Activated CD8-positive, alpha-beta T cell treated with anti-CD3 and anti-CD28 coated beads, Interleukin-2, amount 10 ng/mL, durations not matched to agents 7 days and 5 days (primary cell): ENCODE data around the gene FBXW8. TPM values are rescaled to one million over a fixed set of nuclear protein-coding genes. Genes with fewer than 3 reads are reported as not detected.

ENCODE experiments used
- ATAC-seq: fragments of 150-1000 bp; cut with Tn5 transposase; one replicate; pipeline ENCODE4 v1.10.0; 2021; ENCODE audit warnings: moderate library complexity
- CTCF ChIA-PET: fragments of 350-600 bp; sonication (Branson Sonifier 250); formaldehyde crosslinking; loops from one replicate; lab custom pipeline; 2021; ENCODE audit warnings: antibody characterized with exemption; lab: Charles Lee
- POLR2A ChIA-PET: fragments of 350-600 bp; sonication (Branson Sonifier 250); formaldehyde crosslinking; loops from one replicate; lab custom pipeline; 2021; ENCODE audit warnings: antibody characterized with exemption; lab: Charles Lee
- DNase-seq: peaks from one replicate; pipeline ENCODE4 v3.0.0-alpha.2; 2020
- H3K27ac Mint-ChIP-seq: one replicate; pipeline ENCODE4 v1.8.0; 2021; ENCODE audit warnings: mild to moderate bottlenecking, mixed read lengths
- H3K27me3 Mint-ChIP-seq: one replicate; pipeline ENCODE4 v1.8.0; 2021; ENCODE audit warnings: low read depth, mixed read lengths
- H3K36me3 Mint-ChIP-seq: one replicate; pipeline ENCODE4 v1.8.0; 2021; ENCODE audit warnings: low read depth, mixed read lengths
- H3K4me1 Mint-ChIP-seq: one replicate; pipeline ENCODE4 v1.8.0; 2021; ENCODE audit warnings: low read depth, mixed read lengths
- H3K4me3 Mint-ChIP-seq: one replicate; pipeline ENCODE4 v1.8.0; 2021; ENCODE audit warnings: mild to moderate bottlenecking, mixed read lengths
- H3K9me3 Mint-ChIP-seq: one replicate; pipeline ENCODE4 v1.8.0; 2022; ENCODE audit warnings: mixed read lengths; ENCODE audit not compliant: insufficient read depth
- total RNA-seq, 2 experiments: library from RNA; stranded (reverse); gene quantifications; one replicate each; pipeline ENCODE4 v1.2.3, GENCODE V29; 2021

FBXW8 gene
- total RNA-seq, 2 experiments from 2014 or later = 12.4 to 12.9 TPM

DNA sequence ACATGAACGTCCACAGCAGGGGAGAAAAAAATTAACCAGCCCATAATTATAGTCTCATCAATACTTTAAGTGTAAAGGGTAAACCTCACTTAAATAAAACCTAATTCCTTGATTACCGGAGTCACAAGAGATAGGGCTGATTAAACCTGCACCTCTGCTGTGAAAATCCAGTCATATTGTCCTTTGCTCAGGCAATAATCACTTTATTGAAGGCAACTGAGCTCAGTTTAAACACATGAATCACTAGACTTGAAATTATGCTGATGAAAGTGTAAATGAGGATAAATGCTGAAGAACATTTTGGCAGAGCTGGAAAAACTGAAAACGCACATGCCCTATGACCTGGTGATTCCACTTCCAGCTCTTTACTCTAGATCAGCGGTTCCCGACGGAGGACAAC lies 22.9 kb upstream of the FBXW8 start:
- H3K4me1 Mint-ChIP-seq = no peaks in the 10 kb centered on the region
- POLR2A ChIA-PET = no interaction called here
- no peak overlapping the region for H3K27ac Mint-ChIP-seq
- CTCF ChIA-PET = no interaction called here
- no peak overlapping the region for H3K4me3 Mint-ChIP-seq
- ATAC-seq (no peak), DNase-seq (no peak)
- H3K27me3 Mint-ChIP-seq = peaks cover 35% of the 10 kb centered on the region
- H3K9me3 Mint-ChIP-seq = no peaks in the 10 kb centered on the region
- no peaks in the 10 kb centered on the region for H3K36me3 Mint-ChIP-seq

DNA sequence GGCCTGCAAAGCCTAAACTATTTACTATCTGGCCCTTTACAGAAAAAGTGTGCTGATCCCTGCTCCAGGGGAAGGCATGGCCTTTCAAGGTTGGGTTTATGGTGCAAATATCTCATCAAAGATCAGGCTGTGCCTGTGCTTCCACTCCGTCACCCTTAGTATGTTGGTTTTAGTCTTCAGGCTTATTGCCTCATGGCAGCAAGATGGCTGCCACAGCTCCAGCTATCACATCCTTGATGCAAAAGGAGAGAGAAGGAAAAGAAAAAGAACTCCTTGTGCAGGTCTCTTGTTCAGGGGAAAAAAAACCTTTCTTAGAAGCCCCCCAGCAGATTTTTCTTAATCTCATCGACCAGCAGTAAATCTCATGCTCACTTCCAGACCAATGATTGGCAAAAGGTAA lies 20.4 kb upstream of the FBXW8 start:
- H3K4me3 Mint-ChIP-seq = no peak overlapping the region
- DNase-seq (no peak), ATAC-seq (no peak)
- CTCF ChIA-PET = no interaction called here
- H3K27me3 Mint-ChIP-seq = peaks cover 26% of the 10 kb centered on the region
- no peaks in the 10 kb centered on the region for H3K9me3 Mint-ChIP-seq
- H3K4me1 Mint-ChIP-seq = no peaks in the 10 kb centered on the region
- POLR2A ChIA-PET = no interaction called here
- H3K36me3 Mint-ChIP-seq = no peaks in the 10 kb centered on the region
- H3K27ac Mint-ChIP-seq = no peak overlapping the region

DNA sequence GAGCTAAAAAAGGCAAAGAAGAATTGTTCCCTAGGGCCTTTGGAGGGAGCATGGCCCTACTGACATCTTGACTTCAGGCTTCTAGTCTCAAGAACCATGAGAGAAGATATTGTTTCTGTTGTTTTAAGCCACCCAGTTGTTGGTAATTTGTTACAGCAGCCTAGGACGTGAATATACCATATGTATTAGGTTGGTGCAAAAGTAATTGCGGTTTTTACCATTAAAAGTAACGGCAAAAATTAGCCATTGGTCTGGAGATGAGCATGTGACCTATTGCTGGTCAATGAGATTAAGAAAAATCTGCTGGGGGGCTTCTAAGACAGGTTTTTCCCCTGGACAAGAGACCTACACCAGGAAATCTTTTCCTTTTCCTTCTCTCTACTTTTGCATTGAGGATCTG lies 19.7 kb upstream of the FBXW8 start:
- ATAC-seq (no peak), DNase-seq (no peak)
- Mint-ChIP-seq H3K27ac (no peak overlapping the region), H3K4me3 (no peak overlapping the region), H3K27me3 (peaks cover 24% of the 10 kb centered on the region), H3K36me3 (no peaks in the 10 kb centered on the region), H3K4me1 (no peaks in the 10 kb centered on the region), H3K9me3 (no peaks in the 10 kb centered on the region)
- ChIA-PET POLR2A (no interaction called here), CTCF (no interaction called here)

DNA sequence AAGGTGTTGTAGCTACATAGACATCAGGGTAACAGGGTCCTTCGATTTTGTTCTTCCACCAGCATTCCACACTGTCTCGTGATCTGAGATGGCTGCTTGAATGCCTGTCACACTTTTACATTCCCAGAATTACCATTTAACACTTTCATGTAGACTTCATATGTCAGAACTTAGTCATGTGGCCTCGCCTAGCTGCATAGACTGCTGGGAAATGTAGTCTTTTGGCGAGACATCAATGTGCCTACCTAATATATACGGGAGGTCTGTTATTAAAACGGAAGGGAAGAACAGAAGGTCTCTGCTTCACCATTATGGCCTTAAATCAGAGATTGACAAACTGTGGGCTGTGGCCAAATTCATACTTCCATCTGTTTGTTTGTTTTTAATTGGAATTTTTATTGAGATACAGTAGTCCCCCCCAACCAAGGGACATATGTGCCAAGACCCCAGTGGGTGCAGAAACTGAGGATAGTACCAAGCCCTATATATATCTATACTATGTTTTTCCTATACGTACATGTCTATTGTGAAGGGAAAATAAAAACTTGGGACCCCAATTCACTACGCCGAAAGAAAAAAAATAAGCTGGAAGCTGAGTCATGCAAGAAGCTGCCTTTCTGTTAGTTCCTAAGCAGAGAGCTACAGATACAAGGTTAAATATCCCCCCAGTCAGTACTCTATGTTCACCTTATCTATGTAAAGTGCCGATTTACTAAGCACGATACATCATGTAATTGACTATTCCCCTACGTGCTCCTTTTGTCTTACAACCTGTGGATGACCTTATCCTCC lies 18.2 kb upstream of the FBXW8 start:
- no peak for ATAC-seq
- no peak for DNase-seq
- ChIA-PET POLR2A (no interaction called here), CTCF (interaction anchor here (0.5 kb wide), 1 partner anchor 50 kb away, joined by 3 read pairs; no protein-coding TSS in a partner anchor)
- H3K36me3 Mint-ChIP-seq = no peaks in the 10 kb centered on the region
- H3K9me3 Mint-ChIP-seq = no peaks in the 10 kb centered on the region
- no peak overlapping the region for H3K4me3 Mint-ChIP-seq
- peaks cover 16% of the 10 kb centered on the region for H3K27me3 Mint-ChIP-seq
- H3K4me1 Mint-ChIP-seq = no peaks in the 10 kb centered on the region
- H3K27ac Mint-ChIP-seq = no peak overlapping the region

GRCh38 chr12:116894913-116895312 lies 15.8 kb upstream of the FBXW8 start:
- H3K27me3 Mint-ChIP-seq = peaks cover 18% of the 10 kb centered on the region
- ChIA-PET POLR2A (no interaction called here), CTCF (no interaction called here)
- no peaks in the 10 kb centered on the region for H3K36me3 Mint-ChIP-seq
- no peak overlapping the region for H3K27ac Mint-ChIP-seq
- H3K9me3 Mint-ChIP-seq = no peaks in the 10 kb centered on the region
- H3K4me3 Mint-ChIP-seq = no peak overlapping the region
- ATAC-seq (no peak), DNase-seq (no peak)
- no peaks in the 10 kb centered on the region for H3K4me1 Mint-ChIP-seq

GRCh38 chr12:116896411-116896924 lies 14.3 kb upstream of the FBXW8 start:
- Mint-ChIP-seq H3K27ac (no peak overlapping the region), H3K4me1 (no peaks in the 10 kb centered on the region), H3K9me3 (no peaks in the 10 kb centered on the region), H3K36me3 (no peaks in the 10 kb centered on the region), H3K27me3 (peaks cover 21% of the 10 kb centered on the region), H3K4me3 (no peak overlapping the region)
- ChIA-PET CTCF (no interaction called here), POLR2A (no interaction called here)
- no peak for DNase-seq
- ATAC-seq = no peak

DNA sequence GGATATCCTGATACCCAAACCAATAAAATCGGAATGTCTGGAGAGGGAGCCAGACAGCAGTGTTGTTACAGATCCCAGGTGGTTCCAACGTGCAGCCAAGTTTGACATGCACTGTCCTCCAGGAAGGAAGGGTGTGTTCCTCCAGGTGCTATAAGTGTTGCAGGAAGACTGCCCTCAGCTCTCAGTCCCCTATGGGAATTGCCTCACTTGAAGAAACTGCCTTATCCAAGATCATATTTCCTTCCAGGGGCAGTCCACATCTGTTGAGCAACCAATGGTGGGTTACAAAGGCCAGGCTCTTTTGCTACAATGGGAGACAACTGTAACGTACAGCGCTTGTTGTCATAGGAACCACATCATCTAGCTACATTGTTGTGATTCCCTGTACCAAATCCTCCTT lies 13.3 kb upstream of the FBXW8 start:
- Mint-ChIP-seq H3K4me1 (no peaks in the 10 kb centered on the region), H3K27me3 (peaks cover 28% of the 10 kb centered on the region), H3K4me3 (no peak overlapping the region), H3K27ac (no peak overlapping the region), H3K36me3 (no peaks in the 10 kb centered on the region), H3K9me3 (no peaks in the 10 kb centered on the region)
- ChIA-PET POLR2A (no interaction called here), CTCF (no interaction called here)
- DNase-seq = no peak
- ATAC-seq = no peak

DNA sequence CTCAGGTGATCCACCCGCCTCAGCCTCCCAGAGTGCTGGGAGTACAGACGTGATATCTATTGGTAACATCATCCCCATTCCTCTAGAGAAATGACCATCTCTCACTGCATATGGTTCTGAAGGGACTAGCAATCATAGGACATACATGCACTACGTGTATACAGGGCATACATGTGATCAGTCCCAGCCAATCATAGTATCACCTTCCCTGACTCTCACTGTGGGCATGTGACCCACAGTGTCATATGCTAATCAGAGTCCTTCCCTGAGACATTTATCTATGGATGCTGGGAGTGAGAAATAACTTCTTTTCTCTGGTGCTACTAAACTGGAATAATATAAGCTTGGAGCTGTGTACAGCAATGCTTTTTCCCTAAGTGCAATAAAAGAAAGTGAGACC lies 12.1 kb upstream of the FBXW8 start:
- Mint-ChIP-seq H3K4me3 (no peak overlapping the region), H3K27ac (no peak overlapping the region), H3K4me1 (no peaks in the 10 kb centered on the region), H3K9me3 (no peaks in the 10 kb centered on the region), H3K27me3 (peaks cover 28% of the 10 kb centered on the region), H3K36me3 (no peaks in the 10 kb centered on the region)
- ChIA-PET CTCF (no interaction called here), POLR2A (no interaction called here)
- ATAC-seq (no peak), DNase-seq (no peak)

DNA sequence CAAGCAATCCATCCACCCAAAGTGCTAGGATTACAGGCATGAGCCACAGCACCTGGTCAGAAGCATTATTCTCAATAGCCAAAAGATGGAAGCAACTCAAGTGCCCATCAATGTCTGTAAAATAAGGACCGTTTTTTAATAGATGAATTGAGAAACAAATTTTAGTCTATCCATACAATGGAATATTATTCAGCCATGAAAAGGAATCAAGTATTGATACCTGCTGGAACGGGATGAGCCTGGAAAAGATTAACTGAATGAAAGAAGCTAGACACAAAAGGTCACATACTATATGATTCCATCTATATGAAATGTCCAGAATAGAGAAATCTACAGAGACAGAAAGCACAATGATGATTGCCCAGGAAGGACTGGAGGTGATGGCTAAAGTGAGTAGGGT lies 9.1 kb upstream of the FBXW8 start:
- H3K9me3 Mint-ChIP-seq = no peaks in the 10 kb centered on the region
- H3K27me3 Mint-ChIP-seq = peaks cover 36% of the 10 kb centered on the region
- ATAC-seq = no peak
- H3K27ac Mint-ChIP-seq = no peak overlapping the region
- no peaks in the 10 kb centered on the region for H3K4me1 Mint-ChIP-seq
- H3K36me3 Mint-ChIP-seq = no peaks in the 10 kb centered on the region
- no peak for DNase-seq
- CTCF ChIA-PET = no interaction called here
- no peak overlapping the region for H3K4me3 Mint-ChIP-seq
- POLR2A ChIA-PET = no interaction called here

DNA sequence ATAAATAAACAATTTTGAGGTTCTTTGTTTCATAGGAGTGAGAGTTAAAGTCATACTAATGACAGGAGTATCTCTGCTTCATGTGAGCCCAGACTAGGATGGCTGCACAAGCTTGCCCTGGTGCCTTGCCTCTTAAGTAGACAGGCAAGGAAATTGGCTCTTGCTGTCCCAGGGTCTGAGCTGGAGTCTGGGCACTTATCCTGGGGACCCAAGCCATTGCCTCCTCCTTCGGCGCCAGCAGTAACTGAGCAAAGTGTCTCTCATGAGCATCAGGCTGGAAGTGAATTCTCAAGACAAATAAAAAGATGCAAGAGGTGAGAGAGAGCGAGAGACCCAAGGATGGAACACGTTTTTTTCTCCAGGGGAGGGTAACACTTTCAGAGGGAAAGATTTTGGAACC lies 6.9 kb upstream of the FBXW8 start:
- ATAC-seq (no peak), DNase-seq (no peak)
- ChIA-PET CTCF (no interaction called here), POLR2A (no interaction called here)
- Mint-ChIP-seq H3K4me3 (no peak overlapping the region), H3K9me3 (no peaks in the 10 kb centered on the region), H3K27ac (no peak overlapping the region), H3K27me3 (peaks cover 35% of the 10 kb centered on the region), H3K4me1 (no peaks in the 10 kb centered on the region), H3K36me3 (no peaks in the 10 kb centered on the region)

GRCh38 chr12:116906285-116906684 lies 4.5 kb upstream of the FBXW8 start:
- H3K9me3 Mint-ChIP-seq = no peaks in the 10 kb centered on the region
- ATAC-seq = no peak
- DNase-seq = no peak
- POLR2A ChIA-PET = no interaction called here
- peaks cover 4% of the 10 kb centered on the region for H3K4me1 Mint-ChIP-seq
- no peak overlapping the region for H3K27ac Mint-ChIP-seq
- CTCF ChIA-PET = no interaction called here
- peaks cover 35% of the 10 kb centered on the region for H3K27me3 Mint-ChIP-seq
- no peak overlapping the region for H3K4me3 Mint-ChIP-seq
- H3K36me3 Mint-ChIP-seq = no peaks in the 10 kb centered on the region

GRCh38 chr12:116910280-116910644 lies 488 bp upstream of the FBXW8 start:
- H3K27ac Mint-ChIP-seq = peak overlapping the region; percentile 88
- peaks cover 18% of the 10 kb centered on the region for H3K36me3 Mint-ChIP-seq
- peak overlapping the region; percentile 93 for H3K4me3 Mint-ChIP-seq
- H3K4me1 Mint-ChIP-seq = peaks cover 26% of the 10 kb centered on the region
- H3K9me3 Mint-ChIP-seq = no peaks in the 10 kb centered on the region
- POLR2A ChIA-PET = interaction anchor here (1.0 kb wide), 1 partner anchor 9 kb away, joined by 8 read pairs; no protein-coding TSS in a partner anchor
- DNase-seq (no peak), ATAC-seq (no peak)
- peaks cover 16% of the 10 kb centered on the region for H3K27me3 Mint-ChIP-seq
- CTCF ChIA-PET = no interaction called here
